Endothelial cell of umbilical vein (primary cell): ENCODE measurements around the gene LAMC3.

Experiments
- CTCF ChIP-seq, 2 donors: IDR thresholded peaks; 1 replicate in 1 of 2; 2 replicates in 1 of 2; pipeline ENCODE4 v1.5.1; 2011; ENCODE audit warnings: low read length in 2 of 2, mild to moderate bottlenecking in 2 of 2, moderate library complexity in 2 of 2, control low read depth in 1 of 2, inconsistent platforms in 1 of 2, low read depth in 1 of 2; ENCODE audit not compliant: insufficient read depth in 1 of 2; ENCODE audit errors: extremely low read depth in 1 of 2
- JUN ChIP-seq: IDR thresholded peaks from 2 replicates; pipeline ENCODE4 v1.6.1; 2011; ENCODE audit warnings: borderline replicate concordance, low read depth; ENCODE audit not compliant: insufficient read length, insufficient read depth
- MAX ChIP-seq: IDR thresholded peaks from 2 replicates; pipeline ENCODE4 v1.6.1; 2011; ENCODE audit not compliant: insufficient read depth, insufficient read length
- POLR2A ChIP-seq: IDR thresholded peaks from 2 replicates; pipeline ENCODE4 v1.6.1; 2012; ENCODE audit warnings: low read depth, mild to moderate bottlenecking, control low read depth, low read length
- POLR2AphosphoS5 ChIP-seq: IDR thresholded peaks from 2 replicates; pipeline ENCODE4 v1.6.1; 2012; ENCODE audit warnings: low read depth, mild to moderate bottlenecking, control low read depth, low read length, moderate library complexity; ENCODE audit not compliant: insufficient read depth

DNA sequence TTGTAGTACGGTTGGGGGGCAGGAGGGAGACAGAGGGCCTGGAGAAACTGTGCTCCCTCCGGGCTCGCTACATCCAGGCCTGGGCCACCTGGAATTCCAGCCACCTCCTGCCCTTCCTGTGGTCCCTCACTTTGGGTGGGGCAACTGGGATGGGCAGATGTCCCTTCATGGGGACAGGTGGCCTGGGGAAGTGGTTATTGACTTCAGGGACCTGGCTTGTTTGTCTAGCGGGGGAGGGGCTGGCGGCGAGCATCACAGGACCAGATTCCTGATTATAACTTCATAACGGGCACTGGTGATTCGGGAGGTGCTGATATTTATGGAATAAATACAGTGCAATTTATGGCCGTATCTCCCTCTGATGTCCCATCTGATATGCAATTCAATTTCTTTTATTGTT, 20.1 kb upstream of the LAMC3 start:
- no peak for TF ChIP-seq POLR2A
- no peak for TF ChIP-seq CTCF (IDR thresholded peaks at IDR 0.05; ENCODE audit: extremely low read depth in 1 of 2, insufficient read depth in 1 of 2, low read depth in 1 of 2, low read length in 2 of 2)
- no peak for TF ChIP-seq MAX
- TF ChIP-seq POLR2AphosphoS5, result no peak
- no peak for TF ChIP-seq JUN
